Transverse colon (tissue), 4 donors: ENCODE measurements around the gene ATG9B. TPM values are rescaled to one million over a fixed set of nuclear protein-coding genes. Genes with fewer than 3 reads are reported as not detected.

Experiments
- DNase-seq: peaks from one replicate; pipeline ENCODE4 v3.0.0-alpha.2; 2019
- H3K27ac ChIP-seq, 4 donors: fragments of 200-600 bp; sonication (generic); 2 replicates each; pipeline ENCODE4 v1.5.1; 2016 to 2018; ENCODE audit warnings: inconsistent platforms in 4 of 4
- H3K27me3 ChIP-seq: fragments of 200-600 bp; sonication (generic); 2 replicates; pipeline ENCODE4 v1.5.1; 2017; ENCODE audit warnings: inconsistent platforms
- H3K36me3 ChIP-seq, 4 donors: fragments of 200-600 bp; sonication (generic); 2 replicates each; pipeline ENCODE4 v1.5.1; 2017 to 2019; ENCODE audit warnings: inconsistent platforms in 4 of 4
- H3K4me1 ChIP-seq, 4 donors: fragments of 200-600 bp; sonication (generic); 2 replicates each; pipeline ENCODE4 v1.5.1; 2017 to 2020; ENCODE audit warnings: inconsistent platforms in 4 of 4
- H3K4me3 ChIP-seq, 4 donors: fragments of 200-600 bp; sonication (generic); 1 replicate in 1 of 4; 2 replicates in 3 of 4; pipeline versions ENCODE4 v1.5.1 to v1.6.1; 2017 to 2019; ENCODE audit warnings: inconsistent platforms in 4 of 4
- H3K9me3 ChIP-seq, 2 donors: fragments of 200-600 bp; sonication (generic); 2 replicates each; pipeline ENCODE4 v1.5.1; 2017 to 2019; ENCODE audit warnings: inconsistent platforms in 2 of 2
- EP300 ChIP-seq: sonication (generic); formaldehyde crosslinking; IDR thresholded peaks from one replicate; pipeline ENCODE4 v1.6.1; 2017; ENCODE audit warnings: antibody characterized with exemption, low read depth
- POLR2A ChIP-seq: fragments of 450-650 bp; IDR thresholded peaks from one replicate; pipeline ENCODE4 v1.6.1; 2016; ENCODE audit warnings: antibody characterized with exemption, mild to moderate bottlenecking, moderate library complexity
- POLR2AphosphoS5 ChIP-seq, 3 donors: sonication (generic); formaldehyde crosslinking; IDR thresholded peaks; one replicate each; pipeline ENCODE4 v1.6.1; 2016; ENCODE audit warnings: antibody characterized with exemption in 3 of 3
- whole genome bisulfite sequencing, 2 donors: methylation state at CpG; one replicate each; pipeline ENCODE4 v1.1.5; 2018; ENCODE audit warnings: low coverage in 1 of 2; 5-methylcytosine and 5-hydroxymethylcytosine counted together
- in situ Hi-C, 4 donors: fragments of 200-750 bp; cut with MboI; loops; one replicate each; pipeline versions ENCODE4 v1.15.0 to v1.15.1; 2017; ENCODE audit warnings: low sequenced_read_pairs in 3 of 4, low pct_ligation_motif_present in 1 of 4, low pct_unique_long_range_greater_than_20kb in 1 of 4
- intact Hi-C: fragments of 100-400 bp; cut with DNase I; formaldehyde crosslinking; loops from one replicate; pipeline ENCODE4 v1.15.1; 2023; ENCODE audit warnings: low total_unique reads
- total RNA-seq, 4 donors: library from RNA; depleted of rRNA; stranded (reverse); fragments of >200 nt; gene quantifications; one replicate each; pipeline ENCODE4 v1.1.0, GENCODE V29; 2016
- TF ChIP-seq, protein P1 (sequence below), 5 experiments: fragments of 200-600 bp in 3 of 5; fragments of 450-650 bp in 2 of 5; sonication (generic) in 3 of 5; IDR thresholded peaks; 1 replicate in 2 of 5; 2 replicates in 3 of 5; pipeline ENCODE4 v1.5.1; 2016 to 2017; ENCODE audit warnings: antibody characterized with exemption in 5 of 5, inconsistent platforms in 3 of 5, mild to moderate bottlenecking in 2 of 5, moderate library complexity in 1 of 5

Gene ATG9B
- total RNA-seq, 4 donors from 2014 or later = 1.1 TPM; not detected in 3

DNA sequence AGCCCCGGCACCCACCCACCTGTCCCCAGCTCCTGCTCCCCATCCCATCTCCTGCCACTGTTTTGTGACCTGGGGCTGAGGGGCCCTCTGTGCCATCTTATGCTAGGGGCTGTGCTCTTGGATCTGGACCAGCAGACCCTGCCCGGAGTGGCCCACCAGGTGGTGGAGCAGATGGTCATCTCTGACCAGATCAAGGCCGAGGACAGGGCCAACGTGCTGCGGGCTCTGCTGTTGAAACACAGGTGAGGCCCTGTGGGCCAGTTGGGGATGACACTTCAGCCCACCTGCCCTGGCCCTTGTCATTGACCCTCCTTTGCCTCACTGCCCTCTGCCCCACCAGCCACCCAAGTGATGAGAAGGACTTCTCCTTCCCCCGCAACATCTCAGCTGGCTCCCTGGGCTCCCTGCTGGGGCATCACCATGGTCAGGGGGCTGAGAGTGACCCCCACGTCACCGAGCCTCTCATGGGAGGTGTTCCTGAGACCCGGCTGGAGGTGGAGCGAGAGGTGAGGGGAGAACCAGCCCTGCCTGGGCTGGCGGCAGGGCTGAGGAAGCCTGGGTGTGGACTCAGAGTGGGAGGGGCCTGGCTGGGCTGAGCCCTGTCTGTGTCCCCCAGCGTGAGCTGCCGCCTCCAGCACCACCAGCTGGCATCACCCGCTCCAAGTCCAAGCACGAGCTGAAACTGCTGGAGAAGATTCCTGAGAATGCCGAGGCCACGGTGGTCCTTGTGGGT is 45.7 kb upstream of the ATG9B start:
- Histone ChIP-seq H3K27me3 (no peaks in the 10 kb centered on the region), H3K4me1 (no peaks in the 10 kb centered on the region), H3K36me3 (peaks cover 0 to 81% (median 28%) of the 10 kb centered on the region in 4 donors), H3K4me3 (no peak overlapping the region), H3K27ac (no peak overlapping the region), H3K9me3 (no peaks in the 10 kb centered on the region)
- 87% methylated on average over 16 of the region's 17 CpGs; no CpG with 5 or more reads in 1 of the 2 donors for WGBS, 2 donors
- DNase-seq = no peak
- no peak for TF ChIP-seq POLR2A
- no peak for TF ChIP-seq POLR2AphosphoS5 (IDR thresholded peaks at IDR 0.05)
- TF ChIP-seq, protein P1, sequence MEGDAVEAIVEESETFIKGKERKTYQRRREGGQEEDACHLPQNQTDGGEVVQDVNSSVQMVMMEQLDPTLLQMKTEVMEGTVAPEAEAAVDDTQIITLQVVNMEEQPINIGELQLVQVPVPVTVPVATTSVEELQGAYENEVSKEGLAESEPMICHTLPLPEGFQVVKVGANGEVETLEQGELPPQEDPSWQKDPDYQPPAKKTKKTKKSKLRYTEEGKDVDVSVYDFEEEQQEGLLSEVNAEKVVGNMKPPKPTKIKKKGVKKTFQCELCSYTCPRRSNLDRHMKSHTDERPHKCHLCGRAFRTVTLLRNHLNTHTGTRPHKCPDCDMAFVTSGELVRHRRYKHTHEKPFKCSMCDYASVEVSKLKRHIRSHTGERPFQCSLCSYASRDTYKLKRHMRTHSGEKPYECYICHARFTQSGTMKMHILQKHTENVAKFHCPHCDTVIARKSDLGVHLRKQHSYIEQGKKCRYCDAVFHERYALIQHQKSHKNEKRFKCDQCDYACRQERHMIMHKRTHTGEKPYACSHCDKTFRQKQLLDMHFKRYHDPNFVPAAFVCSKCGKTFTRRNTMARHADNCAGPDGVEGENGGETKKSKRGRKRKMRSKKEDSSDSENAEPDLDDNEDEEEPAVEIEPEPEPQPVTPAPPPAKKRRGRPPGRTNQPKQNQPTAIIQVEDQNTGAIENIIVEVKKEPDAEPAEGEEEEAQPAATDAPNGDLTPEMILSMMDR (IDR thresholded peaks at IDR 0.05) = no peak
- TF ChIP-seq EP300 = no peak
- intact Hi-C loops (loop anchor here (5.0 kb wide), 1 partner anchor 1543 kb away; no protein-coding TSS in a partner anchor), in situ Hi-C loops (no loop called here)

DNA sequence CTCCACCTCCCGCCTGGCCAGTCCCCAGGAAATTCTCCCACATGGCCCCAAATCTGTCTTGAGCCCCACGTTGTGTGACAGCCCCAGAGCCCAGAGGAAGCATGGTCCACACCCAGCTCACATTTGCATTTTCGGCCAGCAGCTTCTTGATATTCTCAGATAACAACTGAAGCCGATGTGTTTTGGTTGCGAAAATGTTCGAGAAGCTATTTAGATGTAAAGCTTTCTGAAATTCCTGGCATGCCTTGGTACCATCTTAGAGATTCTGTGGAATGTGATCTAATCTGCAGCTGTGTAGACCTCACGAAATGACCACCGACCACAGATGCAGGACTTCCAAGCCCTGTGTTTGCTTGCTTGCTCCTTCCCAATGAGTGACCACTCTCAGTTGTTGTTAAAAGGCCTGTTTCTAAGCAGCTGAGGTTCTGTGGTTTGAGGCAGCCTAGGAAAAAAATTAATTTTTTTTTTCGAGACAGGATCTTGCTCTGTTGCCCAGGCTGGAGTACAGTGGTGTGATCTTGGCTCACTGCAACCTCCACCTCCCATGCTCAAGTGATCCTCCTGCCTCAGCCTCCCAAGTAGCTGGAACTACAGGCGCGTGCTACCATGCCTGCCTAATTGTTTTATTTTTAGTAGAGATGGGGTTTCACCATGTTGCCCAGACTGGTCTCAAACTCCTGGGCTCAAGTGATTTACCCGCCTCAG is 43.9 kb upstream of the ATG9B start:
- Histone ChIP-seq H3K4me3 (no peak overlapping the region), H3K27me3 (no peaks in the 10 kb centered on the region), H3K9me3 (no peaks in the 10 kb centered on the region), H3K36me3 (peaks cover 0 to 72% (median 20%) of the 10 kb centered on the region in 4 donors), H3K4me1 (peaks cover 0 to 7% (median 5%) of the 10 kb centered on the region in 4 donors), H3K27ac (no peak overlapping the region)
- intact Hi-C loops = no loop called here
- TF ChIP-seq POLR2AphosphoS5 (IDR thresholded peaks at IDR 0.05) = no peak
- TF ChIP-seq EP300 = no peak
- TF ChIP-seq, protein P1 (IDR thresholded peaks at IDR 0.05) = no peak
- no peak for TF ChIP-seq POLR2A
- 86 to 88% methylated on average over 7 to 12 of the region's 12 CpGs for WGBS, 2 donors
- in situ Hi-C loops = no loop called here
- no peak for DNase-seq

DNA sequence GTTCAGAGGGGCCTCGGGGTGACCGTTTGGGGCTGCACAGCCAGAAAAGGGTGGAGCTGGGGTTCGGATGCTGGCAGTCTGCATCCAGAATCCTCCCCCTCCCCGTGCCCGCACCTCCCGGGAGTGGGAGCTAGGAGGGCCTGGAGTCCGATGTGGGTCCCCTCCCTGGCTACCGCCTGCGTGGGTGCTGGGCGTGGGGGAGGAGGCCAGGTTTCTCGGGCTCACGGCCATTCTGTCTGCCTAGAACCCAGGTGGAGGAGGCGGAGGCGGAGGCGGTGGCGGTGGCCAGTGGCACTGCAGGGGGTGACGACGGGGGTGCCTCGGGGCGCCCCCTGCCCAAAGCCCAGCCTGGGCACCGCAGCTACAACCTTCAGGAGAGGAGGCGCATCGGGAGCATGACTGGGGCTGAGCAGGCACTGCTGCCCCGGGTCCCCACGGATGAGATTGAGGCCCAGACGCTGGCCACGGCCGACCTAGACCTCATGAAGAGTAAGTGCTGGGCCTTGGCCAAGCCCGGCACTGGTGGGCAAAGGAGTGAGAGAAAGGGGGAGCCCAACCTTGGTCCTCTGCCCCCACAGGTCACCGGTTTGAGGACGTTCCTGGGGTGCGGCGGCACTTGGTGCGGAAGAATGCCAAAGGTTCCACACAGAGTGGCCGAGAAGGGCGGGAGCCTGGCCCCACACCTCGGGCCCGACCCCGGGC is 42.1 kb upstream of the ATG9B start:
- Histone ChIP-seq H3K36me3 (peaks cover 0 to 61% (median 17%) of the 10 kb centered on the region in 4 donors), H3K4me3 (no peak overlapping the region), H3K9me3 (no peaks in the 10 kb centered on the region), H3K4me1 (peaks cover 8 to 25% (median 23%) of the 10 kb centered on the region in 4 donors), H3K27ac (no peak overlapping the region), H3K27me3 (no peaks in the 10 kb centered on the region)
- no peak for DNase-seq
- WGBS, 2 donors = 91% methylated on average over 17 of the region's 39 CpGs; no CpG with 5 or more reads in 1 of the 2 donors
- in situ Hi-C loops (no loop called here), intact Hi-C loops (no loop called here)
- no peak for TF ChIP-seq EP300
- no peak for TF ChIP-seq POLR2AphosphoS5 (IDR thresholded peaks at IDR 0.05)
- no peak for TF ChIP-seq POLR2A
- TF ChIP-seq, protein P1 (IDR thresholded peaks at IDR 0.05) = no peak

DNA sequence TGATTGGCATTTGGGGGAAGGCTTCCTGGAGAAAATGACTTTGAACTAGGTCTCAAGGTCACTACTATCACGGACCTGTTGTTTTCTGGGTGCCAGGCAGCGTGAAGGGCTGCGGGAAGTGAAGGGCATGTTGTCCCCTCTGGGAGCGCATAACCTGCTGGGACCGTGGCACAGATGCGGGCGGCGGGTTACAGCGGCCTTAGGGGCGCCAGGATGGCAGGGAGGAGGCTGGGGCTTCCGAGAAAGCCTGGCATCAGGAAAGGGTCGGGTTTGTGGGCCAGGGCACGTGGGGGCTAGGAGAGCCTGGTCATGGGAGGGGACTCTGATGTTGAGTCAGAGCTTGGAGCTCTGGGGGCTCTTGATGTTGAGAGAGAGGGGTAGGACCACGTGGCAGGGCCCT is 41.2 kb upstream of the ATG9B start:
- TF ChIP-seq POLR2A = no peak
- TF ChIP-seq EP300 = no peak
- no peak for TF ChIP-seq POLR2AphosphoS5 (IDR thresholded peaks at IDR 0.05)
- TF ChIP-seq, protein P1 (IDR thresholded peaks at IDR 0.05) = no peak
- H3K27me3 ChIP-seq = no peaks in the 10 kb centered on the region
- DNase-seq = no peak
- no peak overlapping the region for H3K27ac ChIP-seq
- intact Hi-C loops = no loop called here
- peaks cover 0 to 54% (median 13%) of the 10 kb centered on the region in 4 donors for H3K36me3 ChIP-seq
- no peaks in the 10 kb centered on the region for H3K9me3 ChIP-seq
- in situ Hi-C loops = no loop called here
- no peak overlapping the region for H3K4me3 ChIP-seq
- WGBS, 2 donors = 68 to 94% methylated on average over 3 to 14 of the region's 14 CpGs
- peaks cover 17 to 34% (median 32%) of the 10 kb centered on the region in 4 donors for H3K4me1 ChIP-seq
